NCI-H187 treated with DMSO at 0.1 percent for 48 hours (cell line): ENCODE data around the gene AHSP.
A peak's percentile ranks its signal among the peaks of the same experiment; 100 is the strongest.
"Not testable (repeated sequence)": the region's sequence is repeated elsewhere in the genome, so short reads cannot be mapped to it uniquely, and the experiment has no call there.

Experiments used
- DNase-seq: peaks from one replicate; lab custom pipeline; 2025; lab: John Stamatoyannopoulos, UW

AHSP gene

DNA sequence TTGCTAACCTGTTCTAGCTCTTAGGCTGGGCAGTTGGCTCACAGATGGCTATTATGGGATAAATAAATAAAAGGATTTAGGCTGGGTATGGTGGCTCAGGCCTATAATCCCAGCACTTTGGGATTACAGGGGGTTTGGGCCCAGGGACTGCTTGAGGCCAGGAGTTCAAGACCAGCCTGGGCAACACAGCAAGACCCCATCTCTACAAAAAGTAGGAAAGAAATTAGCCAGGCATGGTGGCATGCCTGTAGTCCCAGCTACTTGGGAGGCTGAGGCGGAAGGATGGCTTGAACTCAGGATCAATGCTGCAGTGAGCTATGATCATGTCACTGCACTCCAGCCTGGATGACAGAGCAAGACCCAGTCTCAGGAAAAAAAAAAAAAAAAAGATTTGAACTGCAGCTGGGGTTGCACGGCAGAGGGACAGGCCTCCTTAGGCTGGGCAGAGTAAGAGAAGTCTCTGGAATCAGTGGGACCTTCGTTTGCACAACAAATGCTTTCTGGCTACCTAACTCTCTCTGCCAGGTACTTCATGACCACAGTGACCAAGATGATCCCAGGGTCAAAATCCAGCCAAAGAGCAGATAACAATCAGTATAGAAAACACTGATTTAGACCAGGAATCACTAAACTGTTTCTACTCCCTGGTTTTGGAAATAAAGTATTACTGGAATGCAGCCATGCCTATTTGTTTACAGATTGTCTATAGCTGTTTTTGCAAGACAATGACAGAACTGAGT, 26.3 kb upstream of the AHSP start:
- no peak for DNase-seq

DNA sequence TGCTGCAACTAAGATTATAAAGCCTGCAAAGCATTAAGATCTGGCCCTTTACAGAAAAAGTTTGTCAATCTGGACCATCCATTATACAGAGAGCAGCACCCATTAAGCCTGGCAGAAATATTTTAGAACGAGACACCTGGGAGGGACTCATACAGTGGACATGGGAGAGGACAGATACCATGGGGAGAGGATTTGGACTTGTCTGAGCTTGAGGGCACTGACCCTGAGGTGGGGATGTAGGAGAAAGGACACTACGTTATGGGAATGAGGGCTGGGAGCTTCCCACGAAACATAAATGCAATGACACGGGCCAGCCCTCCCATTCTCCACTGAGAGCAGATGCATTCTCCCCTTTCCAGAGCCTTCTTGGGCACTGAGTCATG, 25.7 kb upstream of the AHSP start:
- no peak for DNase-seq

DNA sequence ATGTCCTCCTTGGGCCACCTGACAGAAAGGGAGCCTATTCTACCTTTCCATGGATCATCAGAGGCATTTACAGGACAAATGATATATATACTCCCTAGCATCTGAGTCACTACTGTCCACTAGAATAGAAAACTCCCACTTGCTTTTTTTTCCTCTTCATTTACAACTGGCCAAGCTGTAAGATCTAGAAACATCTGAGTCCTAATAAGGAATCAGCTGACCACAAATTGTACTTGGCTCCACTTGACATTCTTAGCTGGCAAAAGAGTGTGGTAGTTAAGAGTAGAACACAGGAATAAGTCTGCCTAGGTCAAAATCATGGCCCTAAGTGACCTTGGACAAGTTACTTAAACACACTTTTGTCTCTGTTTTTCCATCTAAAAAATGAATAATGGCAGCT, 24.7 kb upstream of the AHSP start:
- DNase-seq = no peak

DNA sequence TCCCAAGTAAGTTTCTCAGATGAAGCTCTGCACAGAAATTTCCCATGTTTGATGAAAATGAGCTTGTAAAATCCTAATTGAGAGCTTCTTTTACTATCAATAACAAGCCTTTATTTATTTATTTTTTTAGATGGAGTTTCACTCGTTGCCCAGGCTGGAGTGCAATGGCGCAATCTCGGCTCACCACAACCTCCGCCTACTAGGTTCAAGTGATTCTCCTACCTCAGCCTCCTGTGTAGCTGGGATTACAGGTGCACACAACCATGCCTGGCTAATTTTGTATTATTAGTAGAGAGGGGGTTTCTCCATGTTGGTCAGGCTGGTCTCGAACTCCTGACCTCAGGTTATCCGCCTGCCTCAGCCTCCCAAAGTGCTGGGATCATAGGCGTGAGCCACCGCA, 24.1 kb upstream of the AHSP start:
- DNase-seq = not testable (repeated sequence)

DNA sequence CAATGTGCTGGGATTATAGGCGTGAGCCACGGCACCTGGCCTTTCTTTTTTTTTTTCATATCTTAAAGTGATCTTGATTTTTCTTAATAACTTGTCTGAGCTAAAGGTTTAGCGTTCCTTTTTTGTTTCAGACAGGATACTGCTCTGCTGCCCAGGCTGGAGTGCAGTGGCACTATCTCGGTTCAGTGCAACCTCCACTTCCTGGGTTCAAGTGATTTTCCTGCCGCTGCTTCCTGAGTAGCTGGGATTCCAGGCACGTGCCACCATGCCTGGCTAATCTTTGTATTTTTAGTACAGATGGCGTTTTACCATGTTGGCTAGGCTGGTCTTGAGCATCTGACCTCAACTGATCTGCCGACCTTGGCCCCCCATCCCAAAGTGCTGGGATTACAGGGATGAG, 23.5 kb upstream of the AHSP start:
- no peak for DNase-seq

DNA sequence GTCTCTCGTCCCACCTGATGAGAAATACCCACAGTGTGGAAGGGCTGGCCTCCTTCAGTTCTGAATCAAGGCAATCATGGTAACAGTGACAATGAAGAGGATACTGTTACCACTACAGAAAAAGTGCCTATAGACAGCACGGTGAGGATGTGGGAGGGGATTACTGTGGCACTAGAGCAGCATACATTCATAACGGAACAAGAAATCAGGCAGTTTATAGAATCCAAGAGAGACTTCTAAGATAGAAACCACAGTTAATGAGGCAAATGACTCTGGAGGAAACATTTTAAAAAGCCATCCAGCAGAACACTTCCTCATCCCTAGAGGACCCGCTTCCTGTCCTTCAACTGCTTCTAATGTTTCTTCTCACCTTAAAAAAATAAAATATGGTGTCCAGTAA, 22.2 kb upstream of the AHSP start:
- no peak for DNase-seq

- DNase-seq = no peak
Observed at GRCh38 chr16:31507617-31507928, 20.1 kb upstream of the AHSP start.

DNA sequence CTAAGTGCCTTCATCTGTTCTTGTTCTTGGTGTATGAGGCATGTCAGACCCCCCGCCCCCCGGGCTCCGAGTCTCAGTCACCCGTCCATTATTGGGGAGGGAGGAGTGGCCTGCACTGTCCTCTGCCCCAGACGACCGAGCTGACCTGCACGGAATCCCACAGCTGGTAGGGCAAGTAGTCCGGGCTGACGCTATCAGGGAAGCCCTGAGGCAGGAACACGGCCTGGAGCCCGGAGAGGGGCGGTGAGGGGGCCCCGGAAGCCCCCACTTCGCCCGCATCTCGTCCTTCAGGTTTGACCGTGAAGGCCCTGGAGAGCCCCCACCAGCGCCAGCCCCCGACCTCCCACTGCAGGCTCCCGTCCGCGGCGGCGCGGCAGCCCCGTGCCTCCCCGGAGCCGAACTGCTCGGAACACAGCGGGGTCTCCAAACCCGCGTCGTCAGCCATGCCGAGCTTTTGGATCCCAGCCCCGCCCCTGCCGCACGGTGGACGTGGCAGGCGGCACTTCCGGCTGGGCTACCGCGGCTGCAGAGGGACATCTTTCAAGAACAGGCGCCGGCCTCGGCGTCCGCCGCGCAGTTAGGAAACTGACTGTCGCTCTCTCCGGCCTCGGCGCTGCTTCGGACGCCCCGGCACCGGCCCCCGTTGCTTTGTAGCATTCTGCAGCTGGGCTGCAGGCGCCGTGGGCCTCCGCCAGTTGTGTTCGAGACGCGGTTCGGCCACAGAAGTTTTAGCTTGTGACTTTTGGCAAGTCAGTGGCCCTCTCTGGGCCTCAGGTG, 19.6 kb upstream of the AHSP start, which contains the start of gene RUSF1:
TSS of gene RUSF1 (minus strand) at position 463 of the 777 bp plus-strand sequence. CDS start at position 445, 18 bp downstream.
- peak; percentile 6 for DNase-seq

DNA sequence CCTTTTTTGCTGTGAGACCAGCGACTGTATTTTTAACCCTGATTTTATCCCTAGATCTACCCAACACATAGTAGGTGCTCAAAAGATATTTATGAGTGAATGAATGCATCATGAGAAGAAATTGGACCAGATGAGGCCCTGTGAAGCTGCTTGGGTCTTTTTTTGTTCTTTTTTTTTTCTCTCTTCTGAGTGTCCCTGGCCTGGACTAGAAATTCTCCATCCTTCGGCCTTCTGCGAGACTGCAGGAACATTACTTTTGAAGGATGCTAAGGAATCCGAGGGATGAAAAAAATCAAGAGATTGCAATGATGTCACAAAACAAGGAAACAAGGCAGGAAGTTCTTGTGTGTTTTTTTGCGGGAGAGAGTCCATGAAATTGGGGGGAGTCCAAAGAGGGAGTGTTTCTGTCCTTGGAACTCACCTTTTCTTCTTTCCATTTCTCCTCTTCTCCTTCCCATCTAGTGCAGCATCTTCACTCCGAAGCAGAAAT, 18.9 kb upstream of the AHSP start:
- DNase-seq = no peak

DNA sequence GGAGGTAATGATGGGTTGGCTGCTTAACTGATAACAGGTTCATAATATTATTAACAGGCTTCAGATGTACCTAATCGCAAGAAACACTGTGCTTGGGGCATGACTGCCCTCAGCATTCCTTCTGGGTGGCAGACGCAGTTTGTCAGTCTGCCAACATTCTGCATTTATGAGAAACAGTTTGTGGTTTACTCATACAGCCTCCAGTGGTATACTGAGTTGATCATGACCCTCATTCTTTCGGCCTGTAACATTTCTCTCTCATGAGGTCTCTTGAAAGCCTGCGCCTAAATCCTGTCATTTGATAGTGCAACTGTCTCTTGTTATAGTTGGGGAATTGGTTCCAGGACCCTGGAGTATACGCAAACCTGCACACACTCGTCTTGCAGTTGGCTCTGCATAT, 14.6 kb upstream of the AHSP start:
- no peak for DNase-seq

DNA sequence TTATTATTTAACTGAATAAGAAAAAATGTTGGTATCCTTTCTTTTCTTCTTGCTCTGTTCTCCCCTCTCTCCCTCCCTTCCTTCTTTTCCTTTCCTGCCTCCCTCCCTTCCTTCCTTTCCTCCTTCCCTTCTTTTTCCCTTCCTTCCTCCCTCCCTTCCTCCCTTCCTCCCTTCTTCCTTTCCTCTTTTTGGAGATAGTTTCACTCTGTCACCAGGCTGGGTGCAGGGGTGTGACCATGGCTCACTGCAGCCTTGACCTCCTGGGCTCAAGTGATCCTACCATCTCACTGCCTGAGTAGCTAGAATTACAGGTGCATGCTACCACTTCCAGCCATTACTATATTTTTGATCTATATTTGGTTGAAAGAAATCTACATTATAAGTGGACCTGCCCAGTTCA, 13.8 kb upstream of the AHSP start:
- no peak for DNase-seq

DNA sequence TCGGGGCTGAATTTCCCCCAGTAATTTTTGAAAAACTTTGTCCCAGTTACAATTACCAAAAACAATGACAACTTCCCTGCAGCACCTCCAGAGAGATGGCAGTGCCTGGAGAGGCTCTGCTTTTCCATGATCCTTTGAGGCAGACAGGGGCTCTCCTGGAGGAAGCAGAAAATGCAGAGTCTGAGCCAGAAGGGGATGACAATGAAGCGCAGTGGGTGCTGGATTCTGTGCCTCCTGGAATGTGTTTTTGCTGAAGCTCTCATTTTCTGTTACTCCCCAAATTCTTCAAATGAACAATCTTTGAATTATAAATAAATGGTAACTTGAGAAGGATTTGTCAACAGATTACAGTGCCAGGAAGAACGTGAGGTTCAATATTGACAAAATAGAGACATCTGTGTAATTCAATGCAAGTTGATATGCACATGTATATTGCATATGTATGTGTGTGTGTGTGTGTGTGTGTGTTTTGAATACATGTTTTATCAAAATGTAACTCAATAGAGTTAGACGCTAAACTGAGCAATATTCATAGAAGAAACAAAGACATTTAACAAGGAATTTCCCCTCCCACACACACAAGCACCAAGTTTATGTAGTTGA, 9.8 kb upstream of the AHSP start:
- DNase-seq = no peak

- no peak for DNase-seq
Observed at GRCh38 chr16:31519759-31520431, 7.8 kb upstream of the AHSP start.

GRCh38 chr16:31521368-31521767, 6.3 kb upstream of the AHSP start:
- no peak for DNase-seq

DNA sequence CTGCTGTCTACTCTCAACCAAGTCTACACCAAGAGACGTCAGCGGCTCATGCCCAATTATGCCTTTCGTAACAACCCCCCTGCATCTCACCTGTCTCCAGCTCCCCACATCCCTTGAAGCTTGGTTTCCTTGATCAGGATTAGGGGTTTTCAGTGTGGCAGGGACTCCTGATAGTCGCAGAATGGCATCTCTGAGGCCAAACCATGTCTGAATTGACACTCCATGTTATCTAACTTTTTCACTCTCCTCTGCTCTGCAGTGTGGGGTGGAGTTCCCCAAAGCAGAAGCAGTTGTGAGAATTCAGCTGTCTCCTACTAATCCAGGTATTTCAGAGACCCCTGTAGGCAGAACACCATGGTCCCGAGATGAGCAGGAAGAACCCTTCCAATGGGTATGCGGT, 5.6 kb upstream of the AHSP start:
- DNase-seq = no peak

GRCh38 chr16:31523768-31524167, 3.9 kb upstream of the AHSP start:
- DNase-seq = not testable (repeated sequence)

DNA sequence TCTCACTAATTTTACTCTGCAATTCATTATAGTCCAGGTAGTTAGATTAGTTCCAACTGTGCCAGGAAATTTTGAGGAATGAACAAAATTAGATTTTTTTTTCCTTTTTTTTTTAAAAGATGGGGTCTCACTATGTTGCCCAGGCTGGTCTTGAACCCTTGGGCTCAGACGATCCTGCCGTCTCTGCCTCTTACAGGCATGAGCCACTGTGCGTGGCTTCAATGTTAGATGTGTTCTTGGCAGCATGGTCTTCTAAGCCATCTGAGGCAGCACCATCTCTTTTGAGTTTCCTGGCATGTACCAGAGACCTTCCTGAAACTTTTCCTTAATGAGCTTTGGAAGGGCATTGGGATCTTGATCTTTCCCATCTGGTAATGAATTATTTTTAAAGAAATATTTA, 2.6 kb upstream of the AHSP start:
- no peak for DNase-seq

GRCh38 chr16:31528523-31529107, 915 bp downstream of the AHSP start:
- DNase-seq = no peak

GRCh38 chr16:31529108-31529936, 1.6 kb downstream of the AHSP start:
- no peak for DNase-seq

GRCh38 chr16:31529937-31530312, 2.2 kb downstream of the AHSP start:
- DNase-seq = no peak

- DNase-seq = no peak
Observed at GRCh38 chr16:31530405-31530804, 2.7 kb downstream of the AHSP start.
